Endothelial cell of umbilical vein (primary cell): ENCODE measurements around the gene FLT4. TPM values are rescaled to one million over a fixed set of nuclear protein-coding genes. Genes with fewer than 3 reads are reported as not detected.

Experiments used
- BruUV-seq: library from RNA; stranded (reverse); fragments of 400-500 nt; replicated peaks from 2 replicates; lab custom pipeline; 2021; lab: Mats Ljungman, UMichigan
- CTCF ChIA-PET: fragments of 300-600, 350-600 bp; sonication (Branson Sonifier 250); formaldehyde crosslinking; loops from one replicate; lab custom pipeline; 2021; ENCODE audit warnings: antibody characterized with exemption, inconsistent platforms; lab: Charles Lee
- POLR2A ChIA-PET: fragments of 300-600, 350-600 bp; sonication (Branson Sonifier 250); formaldehyde crosslinking; loops from one replicate; lab custom pipeline; 2021; ENCODE audit warnings: antibody characterized with exemption, inconsistent platforms; lab: Charles Lee
- DNase-seq: peaks from one replicate; pipeline ENCODE4 v3.0.0-alpha.2; 2011; ENCODE audit warnings: low read depth, low spot score
- FAIRE-seq: peaks from 2 replicates; lab custom pipeline; 2011; peaks lifted over from hg19 to GRCh38; lab: Jason Lieb, UNC
- H2AFZ ChIP-seq: 2 replicates; pipeline ENCODE4 v1.6.0; 2012; ENCODE audit warnings: low read depth, low read length, control low read depth, inconsistent platforms
- H3K27ac ChIP-seq: 2 replicates; pipeline ENCODE4 v1.5.1; 2011; ENCODE audit warnings: low read depth, mild to moderate bottlenecking, control low read depth, low read length, moderate library complexity; ENCODE audit not compliant: insufficient read depth
- H3K27me3 ChIP-seq, 2 experiments: 2 replicates each; pipeline versions ENCODE4 v1.6.0 to v1.6.1; 2011; ENCODE audit warnings: low read length in 2 of 2, mixed read lengths in 1 of 2; ENCODE audit not compliant: control insufficient read depth in 2 of 2, insufficient read depth in 2 of 2
- H3K36me3 ChIP-seq, 2 experiments: 2 replicates in 1 of 2; 3 replicates in 1 of 2; pipeline ENCODE4 v1.5.1; 2011; ENCODE audit warnings: low read length in 2 of 2, mild to moderate bottlenecking in 1 of 2, moderate library complexity in 1 of 2; ENCODE audit not compliant: control insufficient read depth in 2 of 2, insufficient read depth in 2 of 2; ENCODE audit errors: extremely low read depth in 1 of 2
- H3K4me1 ChIP-seq: 3 replicates; pipeline ENCODE4 v1.5.1; 2011; ENCODE audit warnings: mild to moderate bottlenecking, low read length; ENCODE audit not compliant: control insufficient read depth, insufficient read depth; ENCODE audit errors: extremely low read depth
- H3K4me2 ChIP-seq: 2 replicates; pipeline ENCODE4 v1.6.1; 2011; ENCODE audit warnings: low read length, control low read depth, mixed read lengths; ENCODE audit not compliant: insufficient read depth
- H3K4me3 ChIP-seq, 3 experiments: fragments of 200-600 bp in 1 of 3; sonication (generic), shearing (Covaris generic) in 1 of 3; replicated peaks in 1 of 3; 2 replicates each; pipeline ENCODE4 v1.5.1; 2011 to 2016; ENCODE audit warnings: control low read depth in 3 of 3, low read length in 3 of 3, mild to moderate bottlenecking in 2 of 3, inconsistent platforms in 1 of 3, low read depth in 1 of 3, moderate library complexity in 1 of 3; ENCODE audit not compliant: insufficient read depth in 1 of 3
- H3K79me2 ChIP-seq: 2 replicates; pipeline ENCODE4 v1.6.0; 2012; ENCODE audit warnings: low read length, inconsistent platforms; ENCODE audit not compliant: control insufficient read depth, insufficient read depth
- H3K9ac ChIP-seq: replicated peaks from 2 replicates; pipeline ENCODE3; 2011; ENCODE audit warnings: low read length, control low read depth; ENCODE audit not compliant: insufficient read depth; ENCODE audit errors: extremely low read depth
- H3K9me1 ChIP-seq: replicated peaks from 3 replicates; pipeline ENCODE4 v1.6.0; 2011; ENCODE audit warnings: mild to moderate bottlenecking, low read length; ENCODE audit not compliant: control insufficient read depth, insufficient read depth; ENCODE audit errors: extremely low read depth
- H3K9me3 ChIP-seq: replicated peaks from 2 replicates; pipeline ENCODE4 v1.5.1; 2012; ENCODE audit warnings: low read length, inconsistent platforms; ENCODE audit not compliant: control insufficient read depth, insufficient read depth
- H4K20me1 ChIP-seq: replicated peaks from 2 replicates; pipeline ENCODE3; 2011; ENCODE audit warnings: mild to moderate bottlenecking, low read length; ENCODE audit not compliant: control insufficient read depth, insufficient read depth; ENCODE audit errors: extremely low read depth
- EZH2 ChIP-seq: IDR thresholded peaks from 2 replicates; pipeline ENCODE4 v1.6.1; 2012; ENCODE audit warnings: borderline replicate concordance, low read depth, mild to moderate bottlenecking, moderate library complexity, low read length, inconsistent platforms; ENCODE audit not compliant: severe bottlenecking
- FOS ChIP-seq: IDR thresholded peaks from 2 replicates; pipeline ENCODE4 v1.6.1; 2011; ENCODE audit warnings: mild to moderate bottlenecking, low read length, moderate library complexity, borderline replicate concordance; ENCODE audit not compliant: insufficient read depth
- GATA2 ChIP-seq: IDR thresholded peaks from 2 replicates; pipeline ENCODE4 v1.7.0; 2011; ENCODE audit warnings: low read depth, mild to moderate bottlenecking, moderate library complexity, mixed read lengths, low read length; ENCODE audit not compliant: insufficient read length, insufficient read depth
- JUN ChIP-seq: IDR thresholded peaks from 2 replicates; pipeline ENCODE4 v1.6.1; 2011; ENCODE audit warnings: borderline replicate concordance, low read depth; ENCODE audit not compliant: insufficient read length, insufficient read depth
- MYC ChIP-seq: IDR thresholded peaks from one replicate; pipeline ENCODE4 v1.6.1; 2011; ENCODE audit warnings: mild to moderate bottlenecking, low read depth, low read length
- POLR2A ChIP-seq: IDR thresholded peaks from 2 replicates; pipeline ENCODE4 v1.6.1; 2012; ENCODE audit warnings: low read depth, mild to moderate bottlenecking, control low read depth, low read length
- POLR2AphosphoS5 ChIP-seq: IDR thresholded peaks from 2 replicates; pipeline ENCODE4 v1.6.1; 2012; ENCODE audit warnings: low read depth, mild to moderate bottlenecking, control low read depth, low read length, moderate library complexity; ENCODE audit not compliant: insufficient read depth
- dilution Hi-C: fragments of 300-500 bp; cut with MboI; formaldehyde crosslinking; loops from one replicate; pipeline ENCODE4 v1.15.0; 2019; ENCODE audit warnings: low sequenced_read_pairs; ENCODE audit not compliant: extremely low pct_ligation_motif_present
- intact Hi-C: fragments of 100-400 bp; cut with micrococcal nuclease; formaldehyde crosslinking; loops from one replicate; pipeline ENCODE4 v1.10.0; 2022
- polyA plus RNA-seq, 4 experiments: library from polyadenylated mRNA; depleted of rRNA in 3 of 4; stranded (reverse) in 3 of 4; unstranded in 1 of 4; fragments of >200 nt; gene quantifications; 2 replicates each; pipeline versions ENCODE4 v1.2.1 to v1.2.3, GENCODE V29; 2011 to 2012; ENCODE audit warnings: missing spikeins in 1 of 4
- total RNA-seq: library from RNA; stranded (reverse); gene quantifications from 2 replicates; pipeline ENCODE4 v1.2.3, GENCODE V29; 2021
- TF ChIP-seq, protein P1 (sequence below), 2 donors: IDR thresholded peaks; 1 replicate in 1 of 2; 2 replicates in 1 of 2; pipeline ENCODE4 v1.5.1; 2011; ENCODE audit warnings: low read length in 2 of 2, mild to moderate bottlenecking in 2 of 2, moderate library complexity in 2 of 2, control low read depth in 1 of 2, inconsistent platforms in 1 of 2, low read depth in 1 of 2; ENCODE audit not compliant: insufficient read depth in 1 of 2; ENCODE audit errors: extremely low read depth in 1 of 2
- TF ChIP-seq, protein P2 (sequence below): IDR thresholded peaks from 2 replicates; pipeline ENCODE4 v1.6.1; 2011; ENCODE audit not compliant: insufficient read depth, insufficient read length

Gene FLT4
- total and polyA plus RNA-seq, 2 donors (not counting 3 experiments of a cell fraction or from before 2014, with no cell fraction given), result 44.4 to 71.5 TPM

DNA sequence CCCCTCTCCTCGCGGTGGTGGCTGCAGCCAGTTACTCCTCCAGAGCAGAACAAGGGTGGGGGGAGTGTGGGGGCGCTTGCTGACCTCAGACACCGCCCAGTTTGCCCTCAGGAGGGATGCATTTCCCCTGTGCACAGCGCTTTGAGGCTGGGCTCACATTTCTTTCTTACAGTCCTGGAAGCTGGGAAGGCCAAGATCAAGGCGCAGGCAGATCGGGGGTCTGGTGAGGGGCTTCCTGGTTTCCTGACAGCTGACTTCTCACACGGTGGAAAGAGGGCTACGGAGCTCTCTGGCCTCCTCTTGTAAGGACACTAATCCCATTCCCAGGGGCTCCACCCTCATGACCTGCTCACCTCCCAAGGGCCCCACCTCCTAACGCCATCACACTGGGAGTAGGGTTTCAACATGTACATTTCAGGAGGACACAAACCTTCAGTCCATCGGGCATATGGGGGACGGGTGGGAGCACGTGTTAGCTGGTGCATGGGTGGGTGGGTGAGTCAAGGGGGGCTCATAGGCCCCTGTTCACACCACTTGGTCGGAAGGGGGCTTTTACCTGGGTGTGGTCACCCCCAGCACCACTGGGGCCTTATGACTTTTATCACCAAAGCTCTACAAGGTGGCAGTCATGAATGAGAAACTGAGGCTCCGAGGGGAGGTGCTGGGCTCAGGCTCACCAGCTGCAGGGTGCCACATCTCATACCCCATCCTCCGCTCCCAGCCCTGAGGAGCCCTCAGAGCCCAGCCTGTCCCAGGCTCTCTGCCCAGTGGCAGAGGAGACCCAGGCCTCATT is 50.4 kb downstream of the FLT4 start:
- H3K79me2 ChIP-seq, result no peaks in the 10 kb centered on the region
- no peak overlapping the region for H3K4me3 ChIP-seq
- H4K20me1 ChIP-seq, result no peaks in the 10 kb centered on the region
- no peak overlapping the region for H3K27ac ChIP-seq
- dilution Hi-C loops (no loop called here), intact Hi-C loops (no loop called here)
- no peaks in the 10 kb centered on the region for H3K27me3 ChIP-seq
- no peaks in the 10 kb centered on the region for H3K9me1 ChIP-seq
- ChIA-PET CTCF (no interaction called here), POLR2A (no interaction called here)
- peaks cover 3% of the 10 kb centered on the region for H3K4me1 ChIP-seq
- no peaks in the 10 kb centered on the region for H3K9me3 ChIP-seq
- BruUV-seq, result no TSS peak
- H3K4me2 ChIP-seq, result no peak overlapping the region
- FAIRE-seq, result no peak
- DNase-seq, result no peak
- TF ChIP-seq POLR2AphosphoS5, result no peak
- TF ChIP-seq POLR2A, result no peak
- TF ChIP-seq EZH2, result no peak
- TF ChIP-seq MYC, result no peak
- TF ChIP-seq, protein P1, sequence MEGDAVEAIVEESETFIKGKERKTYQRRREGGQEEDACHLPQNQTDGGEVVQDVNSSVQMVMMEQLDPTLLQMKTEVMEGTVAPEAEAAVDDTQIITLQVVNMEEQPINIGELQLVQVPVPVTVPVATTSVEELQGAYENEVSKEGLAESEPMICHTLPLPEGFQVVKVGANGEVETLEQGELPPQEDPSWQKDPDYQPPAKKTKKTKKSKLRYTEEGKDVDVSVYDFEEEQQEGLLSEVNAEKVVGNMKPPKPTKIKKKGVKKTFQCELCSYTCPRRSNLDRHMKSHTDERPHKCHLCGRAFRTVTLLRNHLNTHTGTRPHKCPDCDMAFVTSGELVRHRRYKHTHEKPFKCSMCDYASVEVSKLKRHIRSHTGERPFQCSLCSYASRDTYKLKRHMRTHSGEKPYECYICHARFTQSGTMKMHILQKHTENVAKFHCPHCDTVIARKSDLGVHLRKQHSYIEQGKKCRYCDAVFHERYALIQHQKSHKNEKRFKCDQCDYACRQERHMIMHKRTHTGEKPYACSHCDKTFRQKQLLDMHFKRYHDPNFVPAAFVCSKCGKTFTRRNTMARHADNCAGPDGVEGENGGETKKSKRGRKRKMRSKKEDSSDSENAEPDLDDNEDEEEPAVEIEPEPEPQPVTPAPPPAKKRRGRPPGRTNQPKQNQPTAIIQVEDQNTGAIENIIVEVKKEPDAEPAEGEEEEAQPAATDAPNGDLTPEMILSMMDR (IDR thresholded peaks at IDR 0.05; ENCODE audit: extremely low read depth in 1 of 2, insufficient read depth in 1 of 2, low read depth in 1 of 2, low read length in 2 of 2), result no peak
- TF ChIP-seq GATA2, result no peak
- no peak for TF ChIP-seq FOS
- TF ChIP-seq JUN, result no peak
- TF ChIP-seq, protein P2, sequence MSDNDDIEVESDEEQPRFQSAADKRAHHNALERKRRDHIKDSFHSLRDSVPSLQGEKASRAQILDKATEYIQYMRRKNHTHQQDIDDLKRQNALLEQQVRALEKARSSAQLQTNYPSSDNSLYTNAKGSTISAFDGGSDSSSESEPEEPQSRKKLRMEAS, result no peak
- H2AFZ ChIP-seq, result no peak overlapping the region
- H3K9ac ChIP-seq, result no peak overlapping the region
- no peaks in the 10 kb centered on the region for H3K36me3 ChIP-seq
